Measurements from ENCODE around the gene CDIPT.
A peak's percentile ranks its signal among the peaks of the same experiment; 100 is the strongest.
"Not testable (repeated sequence)": the region's sequence is repeated elsewhere in the genome, so short reads cannot be mapped to it uniquely, and the experiment has no call there.

Gene CDIPT

GRCh38 chr16:29862884-29863668 lies at the start of gene CDIPT:
CDIPT (minus strand) TSS chr16:29863226; CDS start chr16:29862857, 369 bp downstream.
- Histone ChIP-seq H3K4me1 (ENCODE audit: control insufficient read depth, insufficient read depth, low read length) (peaks cover 2% of the 10 kb centered on the region), H3K9ac (ENCODE audit: low read length) (peak within 1 kb of the TSS; percentile 29), H3K4me3 (ENCODE audit: low read length) (peak within 1 kb of the TSS; percentile 89), H3K36me3 (ENCODE audit: control insufficient read depth, insufficient read depth, low read length) (peaks cover 24% of the 10 kb centered on the region), H3K27ac (ENCODE audit: low read depth, low read length) (peak within 1 kb of the TSS; percentile 89), H3K27me3 (ENCODE audit: control insufficient read depth, insufficient read depth, low read length) (no peaks in the 10 kb centered on the region)

GRCh38 chr16:29912087-29912486 lies 49.1 kb upstream of the CDIPT start:
- Histone ChIP-seq H3K36me3 (ENCODE audit: control insufficient read depth, insufficient read depth, low read length) (no peaks in the 10 kb centered on the region), H3K4me3 (ENCODE audit: low read length) (no peak overlapping the region), H3K27me3 (ENCODE audit: control insufficient read depth, insufficient read depth, low read length) (no peaks in the 10 kb centered on the region), H3K4me1 (ENCODE audit: control insufficient read depth, insufficient read depth, low read length) (no peaks in the 10 kb centered on the region), H3K27ac (ENCODE audit: low read depth, low read length) (no peak overlapping the region), H3K9ac (ENCODE audit: low read length) (no peak overlapping the region)

GRCh38 chr16:29911676-29912010 lies 48.6 kb upstream of the CDIPT start:
- H3K27ac ChIP-seq (ENCODE audit: low read depth, low read length) = no peak overlapping the region
- no peaks in the 10 kb centered on the region for H3K27me3 ChIP-seq (ENCODE audit: control insufficient read depth, insufficient read depth, low read length)
- H3K9ac ChIP-seq (ENCODE audit: low read length) = no peak overlapping the region
- H3K36me3 ChIP-seq (ENCODE audit: control insufficient read depth, insufficient read depth, low read length) = no peaks in the 10 kb centered on the region
- H3K4me3 ChIP-seq (ENCODE audit: low read length) = no peak overlapping the region
- H3K4me1 ChIP-seq (ENCODE audit: control insufficient read depth, insufficient read depth, low read length) = no peaks in the 10 kb centered on the region

- no peaks in the 10 kb centered on the region for H3K36me3 ChIP-seq (ENCODE audit: control insufficient read depth, insufficient read depth, low read length)
- H3K9ac ChIP-seq (ENCODE audit: low read length) = no peak overlapping the region
- H3K4me3 ChIP-seq (ENCODE audit: low read length) = no peak overlapping the region
- H3K27me3 ChIP-seq (ENCODE audit: control insufficient read depth, insufficient read depth, low read length) = no peaks in the 10 kb centered on the region
- H3K4me1 ChIP-seq (ENCODE audit: control insufficient read depth, insufficient read depth, low read length) = no peaks in the 10 kb centered on the region
- H3K27ac ChIP-seq (ENCODE audit: low read depth, low read length) = no peak overlapping the region
These were observed 48.0 kb upstream of the CDIPT start for GRCh38 chr16:29910819-29911675.

- H3K9ac ChIP-seq (ENCODE audit: low read length); H3K4me3 ChIP-seq (ENCODE audit: low read length); H3K27me3 ChIP-seq (ENCODE audit: control insufficient read depth, insufficient read depth, low read length); H3K4me1 ChIP-seq (ENCODE audit: control insufficient read depth, insufficient read depth, low read length); H3K36me3 ChIP-seq (ENCODE audit: control insufficient read depth, insufficient read depth, low read length); H3K27ac ChIP-seq (ENCODE audit: low read depth, low read length): not testable (repeated sequence)
These were observed 46.8 kb upstream of the CDIPT start for GRCh38 chr16:29909851-29910250.

GRCh38 chr16:29909391-29909790 lies 46.4 kb upstream of the CDIPT start:
- Histone ChIP-seq H3K4me3 (ENCODE audit: low read length) (no peak overlapping the region), H3K27ac (ENCODE audit: low read depth, low read length) (no peak overlapping the region), H3K27me3 (ENCODE audit: control insufficient read depth, insufficient read depth, low read length) (no peaks in the 10 kb centered on the region), H3K36me3 (ENCODE audit: control insufficient read depth, insufficient read depth, low read length) (no peaks in the 10 kb centered on the region), H3K4me1 (ENCODE audit: control insufficient read depth, insufficient read depth, low read length) (no peaks in the 10 kb centered on the region), H3K9ac (ENCODE audit: low read length) (no peak overlapping the region)

- Histone ChIP-seq H3K4me1 (ENCODE audit: control insufficient read depth, insufficient read depth, low read length) (no peaks in the 10 kb centered on the region), H3K36me3 (ENCODE audit: control insufficient read depth, insufficient read depth, low read length) (no peaks in the 10 kb centered on the region), H3K9ac (ENCODE audit: low read length) (no peak overlapping the region), H3K4me3 (ENCODE audit: low read length) (no peak overlapping the region), H3K27me3 (ENCODE audit: control insufficient read depth, insufficient read depth, low read length) (no peaks in the 10 kb centered on the region), H3K27ac (ENCODE audit: low read depth, low read length) (no peak overlapping the region)
These were observed 45.7 kb upstream of the CDIPT start for GRCh38 chr16:29908719-29909220.

GRCh38 chr16:29907973-29908372 lies 44.9 kb upstream of the CDIPT start:
- H3K36me3 ChIP-seq (ENCODE audit: control insufficient read depth, insufficient read depth, low read length) = no peaks in the 10 kb centered on the region
- no peak overlapping the region for H3K27ac ChIP-seq (ENCODE audit: low read depth, low read length)
- no peaks in the 10 kb centered on the region for H3K27me3 ChIP-seq (ENCODE audit: control insufficient read depth, insufficient read depth, low read length)
- H3K4me1 ChIP-seq (ENCODE audit: control insufficient read depth, insufficient read depth, low read length) = no peaks in the 10 kb centered on the region
- H3K4me3 ChIP-seq (ENCODE audit: low read length) = no peak overlapping the region
- no peak overlapping the region for H3K9ac ChIP-seq (ENCODE audit: low read length)

GRCh38 chr16:29906520-29907244 lies 43.7 kb upstream of the CDIPT start:
- Histone ChIP-seq H3K36me3 (ENCODE audit: control insufficient read depth, insufficient read depth, low read length) (no peaks in the 10 kb centered on the region), H3K27ac (ENCODE audit: low read depth, low read length) (no peak overlapping the region), H3K4me1 (ENCODE audit: control insufficient read depth, insufficient read depth, low read length) (no peaks in the 10 kb centered on the region), H3K27me3 (ENCODE audit: control insufficient read depth, insufficient read depth, low read length) (no peaks in the 10 kb centered on the region), H3K9ac (ENCODE audit: low read length) (no peak overlapping the region), H3K4me3 (ENCODE audit: low read length) (no peak overlapping the region)

GRCh38 chr16:29905668-29906067 lies 42.6 kb upstream of the CDIPT start:
- Histone ChIP-seq H3K4me1 (ENCODE audit: control insufficient read depth, insufficient read depth, low read length) (no peaks in the 10 kb centered on the region), H3K9ac (ENCODE audit: low read length) (no peak overlapping the region), H3K36me3 (ENCODE audit: control insufficient read depth, insufficient read depth, low read length) (no peaks in the 10 kb centered on the region), H3K27ac (ENCODE audit: low read depth, low read length) (no peak overlapping the region), H3K4me3 (ENCODE audit: low read length) (no peak overlapping the region), H3K27me3 (ENCODE audit: control insufficient read depth, insufficient read depth, low read length) (no peaks in the 10 kb centered on the region)

- Histone ChIP-seq H3K9ac (ENCODE audit: low read length) (no peak overlapping the region), H3K27ac (ENCODE audit: low read depth, low read length) (no peak overlapping the region), H3K27me3 (ENCODE audit: control insufficient read depth, insufficient read depth, low read length) (peaks cover 3% of the 10 kb centered on the region), H3K36me3 (ENCODE audit: control insufficient read depth, insufficient read depth, low read length) (no peaks in the 10 kb centered on the region), H3K4me1 (ENCODE audit: control insufficient read depth, insufficient read depth, low read length) (no peaks in the 10 kb centered on the region), H3K4me3 (ENCODE audit: low read length) (no peak overlapping the region)
These were observed 41.9 kb upstream of the CDIPT start for GRCh38 chr16:29904947-29905346.

GRCh38 chr16:29903590-29903989 lies 40.6 kb upstream of the CDIPT start:
- no peak overlapping the region for H3K27ac ChIP-seq (ENCODE audit: low read depth, low read length)
- H3K9ac ChIP-seq (ENCODE audit: low read length) = no peak overlapping the region
- no peaks in the 10 kb centered on the region for H3K4me1 ChIP-seq (ENCODE audit: control insufficient read depth, insufficient read depth, low read length)
- H3K4me3 ChIP-seq (ENCODE audit: low read length) = no peak overlapping the region
- H3K27me3 ChIP-seq (ENCODE audit: control insufficient read depth, insufficient read depth, low read length) = peaks cover 3% of the 10 kb centered on the region
- no peaks in the 10 kb centered on the region for H3K36me3 ChIP-seq (ENCODE audit: control insufficient read depth, insufficient read depth, low read length)
